Duodenal mucosa (tissue), 2 donors: ENCODE results near the gene XPC.
A peak's percentile ranks its signal among the peaks of the same experiment; 100 is the strongest.

Experiments
- H3K27ac ChIP-seq: one replicate; pipeline ENCODE4 v1.7.0; 2013; ENCODE audit warnings: low read depth, low read length
- H3K27me3 ChIP-seq, 2 donors: one replicate each; pipeline ENCODE4 v1.7.0; 2013; ENCODE audit warnings: low read length in 2 of 2, control low read depth in 1 of 2; ENCODE audit not compliant: insufficient read depth in 2 of 2, control insufficient read depth in 1 of 2
- H3K36me3 ChIP-seq, 2 donors: one replicate each; pipeline ENCODE4 v1.7.0; 2013; ENCODE audit warnings: low read length in 2 of 2, control low read depth in 1 of 2; ENCODE audit not compliant: insufficient read depth in 2 of 2, control insufficient read depth in 1 of 2
- H3K4me1 ChIP-seq, 2 donors: one replicate each; pipeline ENCODE4 v1.7.0; 2013; ENCODE audit warnings: low read length in 2 of 2, control low read depth in 1 of 2; ENCODE audit not compliant: insufficient read depth in 2 of 2, control insufficient read depth in 1 of 2
- H3K4me3 ChIP-seq, 2 donors: one replicate each; pipeline ENCODE4 v1.7.0; 2013; ENCODE audit warnings: low read length in 2 of 2, low read depth in 1 of 2
- H3K9ac ChIP-seq, 2 donors: one replicate each; pipeline ENCODE4 v1.7.0; 2013; ENCODE audit warnings: low read length in 2 of 2, low read depth in 1 of 2
- H3K9me3 ChIP-seq, 2 donors: one replicate each; pipeline ENCODE4 v1.7.0; 2013; ENCODE audit warnings: low read length in 2 of 2, control low read depth in 1 of 2; ENCODE audit not compliant: control insufficient read depth in 1 of 2

XPC gene

DNA sequence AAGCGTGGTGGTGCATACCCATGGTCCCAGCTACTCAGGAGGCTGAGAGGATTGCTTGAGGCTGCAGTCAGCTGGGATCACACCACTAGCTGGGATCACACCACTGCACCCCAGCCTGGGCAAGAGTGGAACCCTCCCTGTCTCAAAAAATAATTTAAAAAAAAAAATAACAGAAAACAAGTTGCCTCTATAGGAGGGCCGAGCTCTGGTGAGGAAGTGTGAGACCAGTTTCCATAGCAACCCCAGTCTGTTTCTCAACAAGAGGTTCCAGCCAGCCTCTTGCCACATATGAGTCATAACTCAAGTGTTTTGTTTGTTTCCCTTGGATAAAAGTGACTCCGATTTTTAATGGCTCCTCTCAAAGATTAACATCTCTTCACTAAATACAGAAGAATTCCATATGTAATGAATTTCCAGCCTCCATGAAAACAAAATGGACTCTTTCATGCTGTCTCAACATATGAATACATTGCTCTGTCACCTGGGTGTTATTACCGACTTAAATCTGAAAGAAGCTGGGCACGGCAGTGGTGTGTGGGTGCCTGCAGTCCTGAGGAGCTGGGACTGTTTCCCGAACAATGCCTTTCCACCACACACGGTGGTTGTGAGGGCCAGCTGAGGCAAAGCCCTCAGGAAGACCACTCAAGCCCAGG is 33.9 kb downstream of the XPC start:
- Histone ChIP-seq H3K4me3 (peak overlapping the region; percentile 38 to 55), H3K9me3 (no peaks in the 10 kb centered on the region), H3K36me3 (peaks cover 40 to 63% of the 10 kb centered on the region in 2 donors), H3K27me3 (no peaks in the 10 kb centered on the region), H3K27ac (peak overlapping the region; percentile 86), H3K9ac (peak overlapping the region; percentile 22 to 45), H3K4me1 (peaks cover 19 to 27% of the 10 kb centered on the region in 2 donors)

DNA sequence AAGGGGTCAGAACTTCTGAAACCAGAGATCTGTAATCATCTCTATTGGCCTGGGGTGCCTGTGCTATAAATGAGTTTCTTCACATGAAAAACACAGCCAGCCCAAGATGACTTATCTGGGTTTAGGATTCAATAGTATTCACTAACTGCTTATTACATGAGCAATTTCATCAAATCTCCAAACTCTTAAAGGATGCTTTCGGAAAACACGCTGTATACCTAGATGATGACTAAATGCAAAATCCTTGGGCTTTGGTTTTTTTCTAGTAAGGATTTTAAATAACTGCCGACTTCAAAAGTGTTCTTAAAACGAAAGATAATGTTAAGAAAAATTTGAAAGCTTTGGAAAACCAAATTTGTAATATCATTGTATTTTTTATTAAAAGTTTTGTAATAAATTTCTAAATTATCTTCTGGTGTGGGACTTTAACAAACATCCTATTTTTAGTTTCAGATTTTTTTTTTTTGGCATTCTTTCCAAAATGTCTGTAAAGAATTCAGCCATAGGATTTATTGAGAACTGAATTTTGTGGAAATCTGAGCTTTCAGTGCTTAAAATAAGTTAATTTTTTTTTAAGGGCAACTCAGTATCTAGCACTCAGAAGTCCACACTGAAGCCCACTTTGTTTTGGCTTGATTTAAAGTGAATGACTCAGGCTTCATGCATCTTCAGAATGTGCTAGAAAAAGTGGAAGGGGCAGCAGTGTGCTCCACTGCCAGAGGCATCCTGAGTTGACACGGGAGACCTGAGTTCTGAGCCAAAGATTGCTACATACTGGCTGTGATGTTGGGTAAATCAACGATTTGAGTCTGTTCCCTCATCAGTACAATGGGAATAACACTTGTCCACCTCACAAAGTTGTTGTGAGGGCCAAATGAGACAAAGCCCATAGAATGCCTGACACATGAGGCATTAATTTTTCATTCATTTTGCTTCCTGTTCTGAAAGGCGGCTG is 34.9 kb downstream of the XPC start:
- Histone ChIP-seq H3K4me1 (peaks cover 19 to 27% of the 10 kb centered on the region in 2 donors), H3K9ac (peak overlapping the region; percentile 22 to 45), H3K36me3 (peaks cover 40 to 70% of the 10 kb centered on the region in 2 donors), H3K27ac (peak overlapping the region; percentile 86), H3K9me3 (no peaks in the 10 kb centered on the region), H3K27me3 (no peaks in the 10 kb centered on the region), H3K4me3 (peak overlapping the region in 1 of 2 donors; percentile 19)

DNA sequence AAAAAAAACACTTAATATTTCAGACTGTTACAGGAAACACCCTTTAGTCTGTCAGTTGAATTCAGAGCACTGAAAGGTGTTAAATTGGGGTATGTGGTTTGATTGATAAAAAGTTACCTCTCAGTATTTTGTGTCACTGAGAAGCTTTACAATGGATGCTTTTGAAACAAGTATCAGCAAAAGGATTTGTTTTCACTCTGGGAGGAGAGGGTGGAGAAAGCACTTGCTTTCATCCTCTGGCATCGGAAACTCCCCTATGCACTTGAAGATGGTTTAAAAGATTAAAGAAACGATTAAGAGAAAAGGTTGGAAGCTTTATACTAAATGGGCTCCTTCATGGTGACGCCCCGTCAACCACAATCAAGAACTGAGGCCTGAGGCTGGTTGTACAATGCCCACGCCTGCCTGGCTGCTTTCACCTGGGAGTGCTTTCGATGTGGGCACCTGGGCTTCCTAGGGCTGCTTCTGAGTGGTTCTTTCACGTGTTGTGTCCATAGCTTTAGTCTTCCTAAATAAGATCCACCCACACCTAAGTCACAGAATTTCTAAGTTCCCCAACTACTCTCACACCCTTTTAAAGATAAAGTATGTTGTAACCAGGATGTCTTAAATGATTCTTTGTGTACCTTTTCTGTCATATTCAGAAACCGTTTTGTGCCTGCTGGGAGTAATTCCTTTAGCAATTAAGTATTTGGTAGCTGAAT is 35.7 kb downstream of the XPC start:
- no peaks in the 10 kb centered on the region for H3K9me3 ChIP-seq
- peaks cover 19 to 27% of the 10 kb centered on the region in 2 donors for H3K4me1 ChIP-seq
- H3K4me3 ChIP-seq: no peak overlapping the region
- H3K36me3 ChIP-seq: peaks cover 37 to 70% of the 10 kb centered on the region in 2 donors
- H3K9ac ChIP-seq: no peak overlapping the region
- no peaks in the 10 kb centered on the region for H3K27me3 ChIP-seq
- H3K27ac ChIP-seq: peak overlapping the region; percentile 5

DNA sequence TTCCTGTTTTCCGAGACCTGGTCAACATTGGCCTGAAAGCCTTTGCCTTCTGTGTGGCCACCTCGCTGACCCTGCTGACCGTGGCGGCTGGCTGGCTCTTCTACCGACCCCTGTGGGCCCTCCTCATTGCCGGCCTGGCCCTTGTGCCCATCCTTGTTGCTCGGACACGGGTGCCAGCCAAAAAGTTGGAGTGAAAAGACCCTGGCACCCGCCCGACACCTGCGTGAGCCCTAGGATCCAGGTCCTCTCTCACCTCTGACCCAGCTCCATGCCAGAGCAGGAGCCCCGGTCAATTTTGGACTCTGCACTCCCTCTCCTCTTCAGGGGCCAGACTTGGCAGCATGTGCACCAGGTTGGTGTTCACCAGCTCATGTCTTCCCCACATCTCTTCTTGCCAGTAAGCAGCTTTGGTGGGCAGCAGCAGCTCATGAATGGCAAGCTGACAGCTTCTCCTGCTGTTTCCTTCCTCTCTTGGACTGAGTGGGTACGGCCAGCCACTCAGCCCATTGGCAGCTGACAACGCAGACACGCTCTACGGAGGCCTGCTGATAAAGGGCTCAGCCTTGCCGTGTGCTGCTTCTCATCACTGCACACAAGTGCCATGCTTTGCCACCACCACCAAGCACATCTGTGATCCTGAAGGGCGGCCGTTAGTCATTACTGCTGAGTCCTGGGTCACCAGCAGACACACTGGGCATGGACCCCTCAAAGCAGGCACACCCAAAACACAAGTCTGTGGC is 36.6 kb downstream of the XPC start:
- H3K36me3 ChIP-seq: peaks cover 36 to 72% of the 10 kb centered on the region in 2 donors
- H3K27ac ChIP-seq: peak overlapping the region; percentile 35
- H3K4me1 ChIP-seq: peaks cover 22 to 26% of the 10 kb centered on the region in 2 donors

DNA sequence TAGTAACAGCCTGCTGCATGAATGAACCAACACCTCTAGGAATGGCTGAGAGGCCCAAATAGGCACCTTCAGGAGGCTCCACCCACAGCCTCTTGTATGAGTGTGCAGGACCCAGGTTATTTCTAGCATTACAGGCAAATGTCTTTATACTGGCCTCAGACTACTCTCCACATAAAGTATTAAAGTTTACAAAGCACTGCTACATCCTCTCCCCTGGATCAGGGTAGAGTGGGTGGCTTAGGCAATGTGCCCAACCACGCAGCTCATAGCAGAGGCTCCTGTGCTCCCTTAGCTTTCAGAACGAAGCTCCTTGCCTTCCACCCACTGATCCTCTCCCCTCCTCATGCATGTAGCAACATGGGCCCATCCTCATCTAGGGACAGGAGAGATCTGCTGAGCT is 37.3 kb downstream of the XPC start:
- H3K4me3 ChIP-seq: no peak overlapping the region
- H3K9me3 ChIP-seq: no peaks in the 10 kb centered on the region
- peaks cover 34 to 71% of the 10 kb centered on the region in 2 donors for H3K36me3 ChIP-seq
- H3K27ac ChIP-seq: no peak overlapping the region
- H3K27me3 ChIP-seq: no peaks in the 10 kb centered on the region
- H3K9ac ChIP-seq: no peak overlapping the region
- peaks cover 28 to 32% of the 10 kb centered on the region in 2 donors for H3K4me1 ChIP-seq

More for the DNA sequence above, 36.6 kb downstream of the XPC start:
- H3K27me3 ChIP-seq: no peaks in the 10 kb centered on the region
- H3K9me3 ChIP-seq: no peaks in the 10 kb centered on the region
- no peak overlapping the region for H3K9ac ChIP-seq
- H3K4me3 ChIP-seq: no peak overlapping the region

DNA sequence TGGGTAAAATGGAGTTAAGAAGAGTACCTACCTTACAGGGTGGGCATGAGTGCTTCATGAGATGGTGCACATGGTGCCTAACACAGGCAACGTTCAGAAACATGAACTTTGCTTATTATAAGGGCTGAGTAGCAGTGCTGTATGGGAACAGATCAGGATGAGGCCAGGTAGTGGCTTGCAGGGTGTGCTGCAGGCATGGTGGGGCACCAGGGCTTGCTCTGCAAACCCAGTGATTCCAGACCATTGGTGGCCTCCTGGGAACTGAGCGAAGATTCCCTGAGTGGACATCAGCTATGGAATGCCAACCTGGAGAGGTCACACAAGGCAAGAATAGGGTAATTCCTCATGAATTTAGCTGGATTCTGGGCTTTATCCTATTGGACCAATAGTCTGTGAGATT is 37.7 kb downstream of the XPC start:
- H3K36me3 ChIP-seq: peaks cover 36 to 73% of the 10 kb centered on the region in 2 donors
- H3K4me1 ChIP-seq: peaks cover 28 to 32% of the 10 kb centered on the region in 2 donors
- H3K27ac ChIP-seq: no peak overlapping the region

DNA sequence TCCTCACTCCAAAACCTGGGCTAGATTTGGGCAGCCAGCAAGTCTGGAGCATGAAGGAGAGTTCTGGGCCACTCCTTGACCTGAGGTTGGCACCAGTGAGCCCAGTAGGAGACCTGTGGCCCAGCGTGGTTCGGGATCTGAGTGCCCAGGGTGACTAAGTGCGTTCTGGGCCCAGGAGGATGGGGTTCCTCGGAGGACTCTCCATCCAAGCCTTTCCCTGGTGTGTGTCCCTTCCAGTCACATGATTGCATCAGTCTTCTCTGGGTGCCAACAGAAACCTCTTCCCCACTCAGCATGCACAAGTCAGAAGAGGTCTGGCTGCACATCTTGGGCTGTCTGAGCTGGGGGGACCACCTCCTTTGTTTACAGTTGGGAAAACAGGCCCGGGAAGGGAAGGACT is 38.6 kb downstream of the XPC start:
- Histone ChIP-seq H3K36me3 (peaks cover 40 to 79% of the 10 kb centered on the region in 2 donors), H3K27me3 (no peaks in the 10 kb centered on the region), H3K9me3 (no peaks in the 10 kb centered on the region), H3K9ac (no peak overlapping the region), H3K4me3 (no peak overlapping the region), H3K4me1 (peaks cover 20 to 24% of the 10 kb centered on the region in 2 donors), H3K27ac (no peak overlapping the region)

More for the DNA sequence above, 37.7 kb downstream of the XPC start:
- H3K4me3 ChIP-seq: no peak overlapping the region
- no peaks in the 10 kb centered on the region for H3K9me3 ChIP-seq
- no peaks in the 10 kb centered on the region for H3K27me3 ChIP-seq
- no peak overlapping the region for H3K9ac ChIP-seq

DNA sequence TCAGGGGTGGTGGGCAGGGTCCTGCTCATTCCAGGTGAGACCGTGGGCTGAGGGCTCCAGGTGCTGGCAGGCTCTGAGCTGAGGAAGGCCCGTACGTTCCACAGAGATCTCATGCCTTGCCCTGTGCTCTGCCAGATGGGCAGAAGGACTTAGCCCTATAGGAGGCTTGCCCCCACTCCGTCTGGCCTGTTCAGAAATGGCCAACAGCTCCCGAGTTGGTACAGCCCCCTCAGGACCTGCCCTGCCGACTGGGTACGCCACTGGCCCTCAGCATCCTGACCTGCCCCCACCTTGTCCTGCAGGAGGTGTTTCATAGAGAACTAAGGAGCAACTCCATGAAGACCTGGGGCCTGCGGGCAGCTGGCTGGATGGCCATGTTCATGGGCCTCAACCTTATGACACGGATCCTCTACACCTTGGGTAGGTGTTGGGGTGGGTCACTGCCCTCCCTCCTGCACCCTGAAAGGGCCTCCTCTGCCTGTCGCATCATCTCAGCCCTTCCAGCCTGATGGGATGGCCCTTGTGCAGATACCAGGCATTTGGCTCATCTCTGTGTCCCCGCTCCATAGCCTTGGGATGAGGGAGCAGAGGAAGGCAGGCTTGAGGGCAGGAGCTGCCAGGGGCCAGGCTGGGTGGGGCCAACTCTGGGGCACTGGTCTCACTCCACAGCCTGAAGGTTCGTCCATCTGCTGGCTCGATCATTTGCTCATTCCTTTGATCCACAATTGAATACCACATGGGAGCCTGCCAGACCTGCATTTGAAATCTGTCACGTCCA is 39.3 kb downstream of the XPC start:
- H3K9ac ChIP-seq: no peak overlapping the region
- no peaks in the 10 kb centered on the region for H3K27me3 ChIP-seq
- no peak overlapping the region for H3K27ac ChIP-seq
- H3K9me3 ChIP-seq: no peaks in the 10 kb centered on the region
- H3K36me3 ChIP-seq: peaks cover 47 to 86% of the 10 kb centered on the region in 2 donors
- H3K4me1 ChIP-seq: peaks cover 15 to 19% of the 10 kb centered on the region in 2 donors
- no peak overlapping the region for H3K4me3 ChIP-seq
